OCI-LY1 (cell line): ENCODE results near the gene PLD6.
"Not testable (repeated sequence)": the region's sequence is repeated elsewhere in the genome, so short reads cannot be mapped to it uniquely, and the experiment has no call there.

ENCODE experiments used
- H2AFZ ChIP-seq: fragments of 200-600 bp; sonication (generic), shearing (Covaris generic); 2 replicates; pipeline ENCODE4 v1.6.0; 2014; ENCODE audit warnings: antibody characterized with exemption, mild to moderate bottlenecking, low read length
- H3F3A ChIP-seq: fragments of 200-600 bp; sonication (generic), shearing (Covaris generic); 2 replicates; pipeline ENCODE4 v1.6.0; 2014; ENCODE audit warnings: mild to moderate bottlenecking, antibody characterized with exemption, low read length, moderate library complexity; ENCODE audit not compliant: insufficient read depth
- H3K27ac ChIP-seq: fragments of 200-600 bp; sonication (generic); 2 replicates; pipeline ENCODE4 v1.5.1; 2014; ENCODE audit warnings: low read length, mixed run types, mild to moderate bottlenecking, low read depth; ENCODE audit not compliant: poor library complexity, severe bottlenecking
- H3K27me3 ChIP-seq: fragments of 200-600 bp; sonication (generic); 2 replicates; pipeline ENCODE4 v1.6.0; 2014; ENCODE audit warnings: antibody characterized with exemption, mild to moderate bottlenecking, low read length, moderate library complexity; ENCODE audit not compliant: insufficient read depth
- H3K36me3 ChIP-seq: fragments of 200-600 bp; sonication (generic); 2 replicates; pipeline ENCODE4 v1.6.1; 2014; ENCODE audit warnings: mild to moderate bottlenecking, antibody characterized with exemption, low read length, moderate library complexity, mixed read lengths; ENCODE audit not compliant: insufficient read depth
- H3K4me1 ChIP-seq: fragments of 200-600 bp; sonication (generic); 2 replicates; pipeline ENCODE4 v1.5.1; 2014; ENCODE audit warnings: mild to moderate bottlenecking, low read length, moderate library complexity; ENCODE audit not compliant: insufficient read depth, severe bottlenecking
- H3K4me2 ChIP-seq: fragments of 200-600 bp; sonication (generic), shearing (Covaris generic); 2 replicates; pipeline ENCODE4 v1.6.1; 2014; ENCODE audit warnings: low read length
- H3K4me3 ChIP-seq: fragments of 200-600 bp; sonication (generic); 2 replicates; pipeline ENCODE4 v1.5.1; 2014; ENCODE audit warnings: low read length, low read depth, mild to moderate bottlenecking, mixed read lengths; ENCODE audit not compliant: poor library complexity, severe bottlenecking
- H3K79me2 ChIP-seq: fragments of 200-600 bp; shearing (Covaris generic); 2 replicates; pipeline ENCODE4 v1.6.1; 2016; ENCODE audit warnings: mixed run types, low read length, mixed read lengths; ENCODE audit not compliant: insufficient read depth
- H3K9ac ChIP-seq: fragments of 200-600 bp; sonication (generic), shearing (Covaris generic); 2 replicates; pipeline ENCODE4 v1.6.1; 2014; ENCODE audit warnings: mild to moderate bottlenecking, low read length, mixed read lengths
- H3K9me2 ChIP-seq: fragments of 200-600 bp; sonication (generic), shearing (Covaris generic); 2 replicates; pipeline ENCODE4 v1.6.1; 2014; ENCODE audit warnings: low read depth, mild to moderate bottlenecking, low read length, mixed read lengths
- H3K9me3 ChIP-seq: fragments of 200-600 bp; shearing (Covaris generic); 2 replicates; pipeline ENCODE4 v1.6.1; 2014; ENCODE audit warnings: low read length, mixed read lengths
- H4K20me1 ChIP-seq: fragments of 200-600 bp; sonication (generic), shearing (Covaris generic); 2 replicates; pipeline ENCODE4 v1.6.0; 2016; ENCODE audit warnings: mild to moderate bottlenecking, low read length; ENCODE audit not compliant: insufficient read depth
- EZH2 ChIP-seq: fragments of 200-600 bp; sonication (generic), shearing (Covaris generic); IDR thresholded peaks from 2 replicates; pipeline ENCODE4 v1.8.0; 2017; ENCODE audit warnings: borderline replicate concordance, mixed run types, mild to moderate bottlenecking, antibody characterized with exemption, low read length, moderate library complexity, mixed read lengths
- TF ChIP-seq, protein P1 (sequence below): fragments of 200-600 bp; sonication (generic), shearing (Covaris generic); IDR thresholded peaks from 2 replicates; pipeline ENCODE4 v1.5.1; 2017; ENCODE audit warnings: mild to moderate bottlenecking, antibody characterized with exemption, low read length, moderate library complexity, mixed read lengths

PLD6 gene

DNA sequence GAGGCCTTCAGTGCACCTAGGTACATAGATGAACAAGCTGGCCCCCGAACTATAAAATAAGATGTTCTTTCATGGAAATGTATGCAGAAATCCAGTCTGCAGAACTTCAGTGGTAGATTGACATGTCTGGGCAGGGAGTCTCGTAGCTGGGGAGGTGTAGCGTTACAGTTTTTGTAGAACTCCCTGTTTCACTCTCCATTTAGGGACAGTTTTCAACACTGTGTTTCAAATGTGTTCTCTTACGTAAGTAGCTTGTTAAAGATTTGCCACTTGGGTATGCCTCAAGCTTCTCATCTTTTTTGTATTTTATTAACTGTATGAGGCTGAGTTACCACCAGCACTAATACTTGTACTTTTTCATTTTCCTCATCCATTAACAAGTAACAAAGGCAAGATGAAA, 46.6 kb downstream of the PLD6 start:
- no peak overlapping the region for H3K9ac ChIP-seq
- H3K4me1 ChIP-seq, result peaks cover 8% of the 10 kb centered on the region
- no peaks in the 10 kb centered on the region for H3K27me3 ChIP-seq
- H3K27ac ChIP-seq, result no peak overlapping the region
- H3K36me3 ChIP-seq, result peaks cover 84% of the 10 kb centered on the region
- no peak for TF ChIP-seq EZH2
- TF ChIP-seq, protein P1, sequence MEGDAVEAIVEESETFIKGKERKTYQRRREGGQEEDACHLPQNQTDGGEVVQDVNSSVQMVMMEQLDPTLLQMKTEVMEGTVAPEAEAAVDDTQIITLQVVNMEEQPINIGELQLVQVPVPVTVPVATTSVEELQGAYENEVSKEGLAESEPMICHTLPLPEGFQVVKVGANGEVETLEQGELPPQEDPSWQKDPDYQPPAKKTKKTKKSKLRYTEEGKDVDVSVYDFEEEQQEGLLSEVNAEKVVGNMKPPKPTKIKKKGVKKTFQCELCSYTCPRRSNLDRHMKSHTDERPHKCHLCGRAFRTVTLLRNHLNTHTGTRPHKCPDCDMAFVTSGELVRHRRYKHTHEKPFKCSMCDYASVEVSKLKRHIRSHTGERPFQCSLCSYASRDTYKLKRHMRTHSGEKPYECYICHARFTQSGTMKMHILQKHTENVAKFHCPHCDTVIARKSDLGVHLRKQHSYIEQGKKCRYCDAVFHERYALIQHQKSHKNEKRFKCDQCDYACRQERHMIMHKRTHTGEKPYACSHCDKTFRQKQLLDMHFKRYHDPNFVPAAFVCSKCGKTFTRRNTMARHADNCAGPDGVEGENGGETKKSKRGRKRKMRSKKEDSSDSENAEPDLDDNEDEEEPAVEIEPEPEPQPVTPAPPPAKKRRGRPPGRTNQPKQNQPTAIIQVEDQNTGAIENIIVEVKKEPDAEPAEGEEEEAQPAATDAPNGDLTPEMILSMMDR, result no peak
- no peaks in the 10 kb centered on the region for H3K9me2 ChIP-seq
- H3K79me2 ChIP-seq, result no peaks in the 10 kb centered on the region
- H2AFZ ChIP-seq, result no peak overlapping the region
- no peak overlapping the region for H3K4me3 ChIP-seq
- H3F3A ChIP-seq, result no peaks in the 10 kb centered on the region
- no peaks in the 10 kb centered on the region for H3K9me3 ChIP-seq
- H4K20me1 ChIP-seq, result no peaks in the 10 kb centered on the region
- no peak overlapping the region for H3K4me2 ChIP-seq

DNA sequence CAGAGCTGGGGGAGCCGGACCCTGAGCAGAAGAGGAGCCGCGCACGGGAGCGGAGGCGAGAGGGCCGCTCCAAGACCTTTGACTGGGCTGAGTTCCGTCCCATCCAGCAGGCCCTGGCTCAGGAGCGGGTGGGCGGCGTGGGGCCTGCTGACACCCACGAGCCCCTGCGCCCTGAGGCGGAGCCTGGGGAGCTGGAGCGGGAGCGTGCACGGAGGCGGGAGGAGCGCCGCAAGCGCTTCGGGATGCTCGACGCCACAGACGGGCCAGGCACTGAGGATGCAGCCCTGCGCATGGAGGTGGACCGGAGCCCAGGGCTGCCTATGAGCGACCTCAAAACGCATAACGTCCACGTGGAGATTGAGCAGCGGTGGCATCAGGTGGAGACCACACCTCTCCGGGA, 47.6 kb downstream of the PLD6 start:
- not testable (repeated sequence) for H3K9me3 ChIP-seq, H3K27me3 ChIP-seq, H3K4me3 ChIP-seq, H3K4me2 ChIP-seq, H3F3A ChIP-seq, H3K27ac ChIP-seq, H3K9me2 ChIP-seq, H3K9ac ChIP-seq, H3K4me1 ChIP-seq, H4K20me1 ChIP-seq, H2AFZ ChIP-seq, H3K79me2 ChIP-seq
- H3K36me3 ChIP-seq, result peaks cover 82% of the 10 kb centered on the region

DNA sequence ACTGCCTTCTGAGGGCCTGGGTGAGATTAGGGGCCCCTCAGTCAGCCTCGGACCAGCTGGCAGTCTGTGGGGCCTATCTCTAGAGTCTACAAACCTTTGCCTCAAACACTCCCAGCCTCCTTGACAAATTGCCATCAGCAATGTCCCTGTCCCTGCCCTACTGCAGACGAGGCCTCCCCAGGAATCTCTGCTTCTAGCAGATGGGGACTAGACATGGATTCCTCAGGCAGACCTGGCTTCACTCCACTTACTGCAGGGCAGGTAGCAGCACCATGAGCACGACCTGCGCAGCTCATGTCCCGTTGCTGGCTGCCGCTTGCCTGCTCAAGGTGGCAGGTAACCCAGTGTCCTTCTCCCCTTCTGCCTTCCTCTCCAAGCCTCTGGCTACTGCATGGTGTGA, 49.1 kb downstream of the PLD6 start:
- no peak overlapping the region for H3K4me3 ChIP-seq
- no peaks in the 10 kb centered on the region for H3K27me3 ChIP-seq
- H3F3A ChIP-seq, result no peaks in the 10 kb centered on the region
- TF ChIP-seq, protein P1, result no peak
- TF ChIP-seq EZH2, result no peak
- H3K27ac ChIP-seq, result no peak overlapping the region
- no peak overlapping the region for H3K4me2 ChIP-seq
- no peak overlapping the region for H2AFZ ChIP-seq
- H3K36me3 ChIP-seq, result peaks cover 69% of the 10 kb centered on the region; the same call in 1 of the 2 replicates
- H3K4me1 ChIP-seq, result peaks cover 16% of the 10 kb centered on the region
- H3K9ac ChIP-seq, result no peak overlapping the region
- no peaks in the 10 kb centered on the region for H4K20me1 ChIP-seq
- H3K9me2 ChIP-seq, result no peaks in the 10 kb centered on the region
- H3K9me3 ChIP-seq, result no peaks in the 10 kb centered on the region
- H3K79me2 ChIP-seq, result no peaks in the 10 kb centered on the region

DNA sequence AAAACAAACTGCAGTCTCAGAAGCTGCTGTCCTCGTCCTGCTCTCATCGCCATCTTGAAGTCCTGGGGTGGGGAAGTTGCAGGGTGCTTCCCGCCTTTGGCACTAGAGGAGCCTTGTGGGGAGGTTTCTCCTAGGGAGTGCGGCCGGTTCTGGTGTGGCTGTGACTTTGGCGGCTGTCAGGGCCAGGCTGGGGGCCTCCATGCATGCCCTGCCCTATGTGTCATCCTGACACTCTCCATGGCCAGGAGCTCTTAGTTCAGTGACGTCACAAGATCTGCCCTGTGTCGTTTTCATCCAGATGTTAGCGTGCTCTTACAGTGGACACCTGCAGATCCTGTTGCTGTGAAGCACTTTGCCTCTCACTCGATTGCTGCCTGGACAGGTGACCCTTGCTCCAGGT, 49.6 kb downstream of the PLD6 start:
- Histone ChIP-seq H4K20me1 (no peaks in the 10 kb centered on the region), H3K27me3 (no peaks in the 10 kb centered on the region), H3K36me3 (peaks cover 67% of the 10 kb centered on the region), H3K79me2 (no peaks in the 10 kb centered on the region), H3K27ac (no peak overlapping the region), H3K4me3 (no peak overlapping the region), H3K4me1 (peaks cover 16% of the 10 kb centered on the region), H3K4me2 (no peak overlapping the region), H3F3A (no peaks in the 10 kb centered on the region), H3K9ac (no peak overlapping the region), H2AFZ (no peak overlapping the region), H3K9me3 (no peaks in the 10 kb centered on the region), H3K9me2 (no peaks in the 10 kb centered on the region)
- TF ChIP-seq, protein P1, result no peak
